Measurements from ENCODE around the gene GPC3.

DNA sequence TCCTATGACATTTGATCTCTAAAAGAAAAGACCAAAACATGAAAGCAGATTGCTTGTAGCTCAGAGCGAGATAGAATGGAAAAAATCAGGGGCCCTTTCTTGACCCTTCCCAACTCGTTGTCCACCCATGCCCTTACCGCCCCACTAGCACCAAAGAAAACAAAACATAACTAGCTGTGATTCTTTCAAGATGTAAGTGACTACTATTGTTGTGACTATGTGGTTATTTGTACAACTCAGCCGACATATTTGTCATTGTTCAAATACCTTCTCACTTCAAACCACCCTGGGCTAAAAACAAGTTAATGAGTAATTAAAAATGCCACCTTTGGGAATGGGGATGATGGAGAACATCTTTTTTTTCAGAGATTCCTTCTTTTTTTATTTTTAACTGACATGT, 399.0 kb downstream of the GPC3 start:
- TF ChIP-seq, protein P1, sequence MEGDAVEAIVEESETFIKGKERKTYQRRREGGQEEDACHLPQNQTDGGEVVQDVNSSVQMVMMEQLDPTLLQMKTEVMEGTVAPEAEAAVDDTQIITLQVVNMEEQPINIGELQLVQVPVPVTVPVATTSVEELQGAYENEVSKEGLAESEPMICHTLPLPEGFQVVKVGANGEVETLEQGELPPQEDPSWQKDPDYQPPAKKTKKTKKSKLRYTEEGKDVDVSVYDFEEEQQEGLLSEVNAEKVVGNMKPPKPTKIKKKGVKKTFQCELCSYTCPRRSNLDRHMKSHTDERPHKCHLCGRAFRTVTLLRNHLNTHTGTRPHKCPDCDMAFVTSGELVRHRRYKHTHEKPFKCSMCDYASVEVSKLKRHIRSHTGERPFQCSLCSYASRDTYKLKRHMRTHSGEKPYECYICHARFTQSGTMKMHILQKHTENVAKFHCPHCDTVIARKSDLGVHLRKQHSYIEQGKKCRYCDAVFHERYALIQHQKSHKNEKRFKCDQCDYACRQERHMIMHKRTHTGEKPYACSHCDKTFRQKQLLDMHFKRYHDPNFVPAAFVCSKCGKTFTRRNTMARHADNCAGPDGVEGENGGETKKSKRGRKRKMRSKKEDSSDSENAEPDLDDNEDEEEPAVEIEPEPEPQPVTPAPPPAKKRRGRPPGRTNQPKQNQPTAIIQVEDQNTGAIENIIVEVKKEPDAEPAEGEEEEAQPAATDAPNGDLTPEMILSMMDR (conservative IDR thresholded peaks at IDR 0.05), result no peak
- TF ChIP-seq EZH2 (IDR thresholded peaks at IDR 0.05; ENCODE audit: low read depth), result no peak
